Measurements from ENCODE around the gene MTPN. TPM values are rescaled to one million over a fixed set of nuclear protein-coding genes. Genes with fewer than 3 reads are reported as not detected.

Gene MTPN
- total RNA-seq, 4 donors from 2014 or later, result 116 to 128 (median 125) TPM

- DNase-seq, result no peak
- H3K4me1 ChIP-seq, result peaks cover 10 to 18% of the 10 kb centered on the region in 2 donors
- no peaks in the 10 kb centered on the region for H3K27me3 ChIP-seq
- H3K4me3 ChIP-seq (replicated peaks in 1 of 3), result no peak overlapping the region
- H3K9me3 ChIP-seq, result no peaks in the 10 kb centered on the region
- TF ChIP-seq POLR2A (IDR thresholded peaks at IDR 0.05) (no peak), CTCF (IDR thresholded peaks at IDR 0.05) (no peak)
- no peak overlapping the region for H3K27ac ChIP-seq
- WGBS, 2 donors, result 82 to 92% methylated on average over 7 of the region's 7 CpGs
- intact Hi-C loops (cut with DNase I), result no loop called here
- H3K36me3 ChIP-seq, result no peaks in the 10 kb centered on the region
These were observed 56.7 kb downstream of the MTPN start for GRCh38 chr7:135920478-135920877.

GRCh38 chr7:135919071-135919841, 57.9 kb downstream of the MTPN start:
- Histone ChIP-seq H3K27ac (no peak overlapping the region), H3K9me3 (no peaks in the 10 kb centered on the region), H3K4me3 (replicated peaks in 1 of 3) (no peak overlapping the region), H3K4me1 (peaks cover 0 to 7% of the 10 kb centered on the region in 2 donors), H3K36me3 (no peaks in the 10 kb centered on the region), H3K27me3 (no peaks in the 10 kb centered on the region)
- DNase-seq, result no peak
- TF ChIP-seq CTCF (IDR thresholded peaks at IDR 0.05) (no peak), POLR2A (IDR thresholded peaks at IDR 0.05) (no peak)
- 77 to 85% methylated on average over 9 to 10 of the region's 10 CpGs for WGBS, 2 donors
- intact Hi-C loops (cut with DNase I), result no loop called here

- no peaks in the 10 kb centered on the region for H3K36me3 ChIP-seq
- H3K27me3 ChIP-seq, result no peaks in the 10 kb centered on the region
- intact Hi-C loops (cut with DNase I), result no loop called here
- no peak for DNase-seq
- no peaks in the 10 kb centered on the region for H3K4me1 ChIP-seq
- TF ChIP-seq POLR2A (IDR thresholded peaks at IDR 0.05), result no peak
- no peak for TF ChIP-seq CTCF (IDR thresholded peaks at IDR 0.05)
- no peak overlapping the region for H3K4me3 ChIP-seq (replicated peaks in 1 of 3)
- 67 to 78% methylated on average over 5 of the region's 5 CpGs for WGBS, 2 donors
- no peaks in the 10 kb centered on the region for H3K9me3 ChIP-seq
- H3K27ac ChIP-seq, result no peak overlapping the region
These were observed 59.0 kb downstream of the MTPN start for GRCh38 chr7:135918134-135918533.

GRCh38 chr7:135917721-135918120, 59.4 kb downstream of the MTPN start:
- TF ChIP-seq CTCF (IDR thresholded peaks at IDR 0.05) (no peak), POLR2A (IDR thresholded peaks at IDR 0.05) (no peak)
- 81 to 85% methylated on average over 7 of the region's 7 CpGs for WGBS, 2 donors
- H3K4me3 ChIP-seq (replicated peaks in 1 of 3), result no peak overlapping the region
- DNase-seq, result no peak
- intact Hi-C loops (cut with DNase I), result no loop called here
- no peaks in the 10 kb centered on the region for H3K4me1 ChIP-seq
- H3K27me3 ChIP-seq, result no peaks in the 10 kb centered on the region
- H3K36me3 ChIP-seq, result no peaks in the 10 kb centered on the region
- no peak overlapping the region for H3K27ac ChIP-seq
- H3K9me3 ChIP-seq, result no peaks in the 10 kb centered on the region

- peak; percentile 43 to 49 for DNase-seq
- no peaks in the 10 kb centered on the region for H3K36me3 ChIP-seq
- no peak overlapping the region for H3K4me3 ChIP-seq (replicated peaks in 1 of 3)
- intact Hi-C loops (cut with DNase I), result no loop called here
- no peaks in the 10 kb centered on the region for H3K27me3 ChIP-seq
- TF ChIP-seq CTCF (IDR thresholded peaks at IDR 0.05), result no peak
- no peak overlapping the region for H3K27ac ChIP-seq
- no peaks in the 10 kb centered on the region for H3K9me3 ChIP-seq
- H3K4me1 ChIP-seq, result no peaks in the 10 kb centered on the region
These were observed 62.8 kb downstream of the MTPN start for GRCh38 chr7:135914346-135914745.
